Neural crest cell (in vitro differentiated cells): ENCODE data around the gene FRMD4A. TPM values are rescaled to one million over a fixed set of nuclear protein-coding genes. Genes with fewer than 3 reads are reported as not detected.
"Not testable (repeated sequence)": the region's sequence is repeated elsewhere in the genome, so short reads cannot be mapped to it uniquely, and the experiment has no call there.

Source experiments
- DNase-seq: peaks from one replicate; pipeline ENCODE4 v3.0.0; 2021; ENCODE audit warnings: low read depth, mixed read lengths, low spot score
- H3K27ac Mint-ChIP-seq: one replicate; pipeline ENCODE4 v1.8.0; 2021; ENCODE audit warnings: mild to moderate bottlenecking, mixed read lengths; ENCODE audit not compliant: unreplicated experiment
- H3K27me3 Mint-ChIP-seq: 2 replicates; pipeline ENCODE4 v1.8.0; 2021; ENCODE audit warnings: low read depth, mild to moderate bottlenecking, mixed read lengths
- H3K36me3 Mint-ChIP-seq: 2 replicates; pipeline ENCODE4 v1.8.0; 2021; ENCODE audit warnings: low read depth, mild to moderate bottlenecking, mixed read lengths
- H3K4me1 Mint-ChIP-seq: 2 replicates; pipeline ENCODE4 v1.8.0; 2021; ENCODE audit warnings: mixed read lengths
- H3K4me3 Mint-ChIP-seq: one replicate; pipeline ENCODE4 v1.8.0; 2021; ENCODE audit warnings: mild to moderate bottlenecking, mixed read lengths
- H3K9me3 Mint-ChIP-seq: 2 replicates; pipeline ENCODE4 v1.8.0; 2021; ENCODE audit warnings: mixed read lengths
- total RNA-seq: library from RNA; stranded (reverse); gene quantifications from 2 replicates; pipeline ENCODE4 v1.2.1, GENCODE V29; 2021
- TF ChIP-seq, protein P1 (sequence below): fragments of 200-600 bp; sonication (generic); conservative IDR thresholded peaks from 2 replicates; pipeline ENCODE4 v1.5.0; 2021; ENCODE audit warnings: antibody characterized with exemption, mild to moderate bottlenecking

The FRMD4A gene
- total RNA-seq, 1 donor from 2014 or later, result 65.3 TPM

GRCh38 chr10:14233566-14233965 is 97.2 kb downstream of the FRMD4A start:
- no peaks in the 10 kb centered on the region for H3K9me3 Mint-ChIP-seq
- no peak for DNase-seq
- H3K36me3 Mint-ChIP-seq, result no peaks in the 10 kb centered on the region

DNA sequence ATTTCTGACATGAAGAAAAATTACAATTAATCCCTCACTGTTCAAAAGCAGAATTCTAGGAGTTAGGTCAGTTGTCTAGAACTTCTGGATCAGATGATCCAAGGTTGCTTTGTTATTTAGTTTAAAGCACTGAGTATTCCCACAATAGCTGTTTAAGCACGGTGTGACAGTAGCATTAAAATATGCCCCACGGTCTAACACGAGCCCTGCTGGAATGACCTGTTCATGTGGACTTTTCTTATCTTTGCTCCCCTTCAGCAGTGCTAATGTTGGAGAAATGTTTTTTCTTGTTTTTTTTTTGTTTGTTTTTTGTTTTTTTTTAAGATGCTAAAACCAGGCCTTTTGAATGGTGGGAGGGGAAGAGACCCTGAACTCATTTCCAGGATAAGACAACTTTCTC is 101.9 kb downstream of the FRMD4A start:
- not testable (repeated sequence) for H3K27ac Mint-ChIP-seq, H3K27me3 Mint-ChIP-seq, DNase-seq, H3K9me3 Mint-ChIP-seq, H3K4me3 Mint-ChIP-seq, H3K4me1 Mint-ChIP-seq, H3K36me3 Mint-ChIP-seq

More at GRCh38 chr10:14233566-14233965, 97.2 kb downstream of the FRMD4A start:
- TF ChIP-seq, protein P1, sequence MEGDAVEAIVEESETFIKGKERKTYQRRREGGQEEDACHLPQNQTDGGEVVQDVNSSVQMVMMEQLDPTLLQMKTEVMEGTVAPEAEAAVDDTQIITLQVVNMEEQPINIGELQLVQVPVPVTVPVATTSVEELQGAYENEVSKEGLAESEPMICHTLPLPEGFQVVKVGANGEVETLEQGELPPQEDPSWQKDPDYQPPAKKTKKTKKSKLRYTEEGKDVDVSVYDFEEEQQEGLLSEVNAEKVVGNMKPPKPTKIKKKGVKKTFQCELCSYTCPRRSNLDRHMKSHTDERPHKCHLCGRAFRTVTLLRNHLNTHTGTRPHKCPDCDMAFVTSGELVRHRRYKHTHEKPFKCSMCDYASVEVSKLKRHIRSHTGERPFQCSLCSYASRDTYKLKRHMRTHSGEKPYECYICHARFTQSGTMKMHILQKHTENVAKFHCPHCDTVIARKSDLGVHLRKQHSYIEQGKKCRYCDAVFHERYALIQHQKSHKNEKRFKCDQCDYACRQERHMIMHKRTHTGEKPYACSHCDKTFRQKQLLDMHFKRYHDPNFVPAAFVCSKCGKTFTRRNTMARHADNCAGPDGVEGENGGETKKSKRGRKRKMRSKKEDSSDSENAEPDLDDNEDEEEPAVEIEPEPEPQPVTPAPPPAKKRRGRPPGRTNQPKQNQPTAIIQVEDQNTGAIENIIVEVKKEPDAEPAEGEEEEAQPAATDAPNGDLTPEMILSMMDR, result no peak
- Mint-ChIP-seq H3K4me1 (peaks cover 8% of the 10 kb centered on the region), H3K27me3 (peaks cover 6% of the 10 kb centered on the region), H3K4me3 (no peak overlapping the region), H3K27ac (no peak overlapping the region)

DNA sequence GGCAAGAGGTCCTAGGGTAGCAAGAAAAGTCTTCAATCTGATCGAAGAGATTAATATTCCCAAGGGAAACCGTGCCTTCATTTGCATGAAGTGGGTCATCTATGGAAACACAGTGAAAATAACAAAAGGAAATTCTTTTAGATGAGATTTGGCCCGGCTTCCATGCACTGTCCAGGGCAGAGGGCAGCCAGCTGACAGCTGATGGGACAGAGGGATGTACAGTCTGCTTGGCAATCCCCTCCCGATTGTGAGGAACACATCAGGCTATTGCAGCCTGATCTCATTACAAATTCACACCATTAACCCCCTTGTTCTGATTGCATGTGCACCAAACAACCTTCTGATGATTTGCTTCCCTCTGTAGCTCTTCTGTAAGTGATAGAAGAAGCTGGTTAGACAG is 105.3 kb downstream of the FRMD4A start:
- Mint-ChIP-seq H3K4me1 (no peaks in the 10 kb centered on the region), H3K27me3 (peaks cover 3% of the 10 kb centered on the region), H3K27ac (no peak overlapping the region), H3K4me3 (no peak overlapping the region), H3K9me3 (no peaks in the 10 kb centered on the region), H3K36me3 (no peaks in the 10 kb centered on the region)
- TF ChIP-seq, protein P1, result no peak
- DNase-seq, result no peak

DNA sequence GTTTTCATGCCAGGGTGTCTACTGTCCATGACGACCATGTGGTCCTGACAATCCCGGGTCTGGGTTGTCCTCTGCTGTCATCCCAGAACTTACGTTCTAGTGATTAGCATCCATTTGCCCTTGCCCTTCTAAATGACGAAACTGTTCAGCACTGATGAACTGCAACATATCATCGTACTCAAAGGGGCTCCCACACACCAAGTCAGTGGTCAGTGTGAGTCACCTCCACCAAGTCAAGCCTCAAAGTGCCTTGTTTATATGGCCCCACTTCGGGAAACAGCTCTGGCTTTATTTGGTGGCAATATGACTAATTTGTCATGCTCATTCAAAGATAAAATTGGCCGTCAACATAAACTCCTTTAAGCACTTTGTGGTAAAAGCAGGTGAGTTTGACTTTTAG is 110.7 kb downstream of the FRMD4A start:
- Mint-ChIP-seq H3K27me3 (no peaks in the 10 kb centered on the region), H3K9me3 (no peaks in the 10 kb centered on the region), H3K4me3 (no peak overlapping the region), H3K4me1 (no peaks in the 10 kb centered on the region), H3K27ac (no peak overlapping the region), H3K36me3 (no peaks in the 10 kb centered on the region)
- no peak for DNase-seq
- TF ChIP-seq, protein P1, result no peak

- no peaks in the 10 kb centered on the region for H3K9me3 Mint-ChIP-seq
- H3K27ac Mint-ChIP-seq, result no peak overlapping the region
- no peak for DNase-seq
Measured at GRCh38 chr10:14219411-14219810, 111.3 kb downstream of the FRMD4A start.

DNA sequence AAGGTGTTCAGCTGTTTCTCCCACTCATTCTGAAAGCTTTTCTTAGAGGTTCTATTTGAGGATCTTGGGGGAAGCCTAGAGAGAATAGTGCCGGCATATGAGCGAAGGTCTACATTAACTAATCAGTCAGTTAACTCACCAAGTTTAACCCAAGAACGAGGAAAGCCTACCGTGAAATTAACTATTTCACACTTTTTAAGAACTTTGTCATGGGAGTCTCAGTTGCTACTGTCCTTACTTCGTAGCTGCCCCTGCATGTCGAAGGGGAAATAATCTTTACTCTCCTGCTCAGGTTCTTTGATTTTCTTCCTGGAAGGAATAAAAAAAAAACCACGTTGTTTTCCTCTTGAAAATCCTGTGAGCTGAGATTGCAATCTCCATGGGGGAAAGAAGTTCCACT is 115.1 kb downstream of the FRMD4A start:
- Mint-ChIP-seq H3K9me3 (no peaks in the 10 kb centered on the region), H3K36me3 (no peaks in the 10 kb centered on the region), H3K4me3 (no peak overlapping the region), H3K27ac (no peak overlapping the region), H3K4me1 (no peaks in the 10 kb centered on the region), H3K27me3 (no peaks in the 10 kb centered on the region)
- no peak for DNase-seq
- TF ChIP-seq, protein P1, result no peak

More at GRCh38 chr10:14219411-14219810, 111.3 kb downstream of the FRMD4A start:
- Mint-ChIP-seq H3K4me1 (no peaks in the 10 kb centered on the region), H3K36me3 (no peaks in the 10 kb centered on the region), H3K27me3 (no peaks in the 10 kb centered on the region), H3K4me3 (no peak overlapping the region)
- TF ChIP-seq, protein P1, result no peak

GRCh38 chr10:14213703-14214102 is 117.0 kb downstream of the FRMD4A start:
- H3K4me3 Mint-ChIP-seq, DNase-seq, H3K27me3 Mint-ChIP-seq, H3K4me1 Mint-ChIP-seq, H3K36me3 Mint-ChIP-seq, H3K9me3 Mint-ChIP-seq, H3K27ac Mint-ChIP-seq: not testable (repeated sequence)
